ENCODE data around the gene LUM.
A peak's percentile ranks its signal among the peaks of the same experiment; 100 is the strongest.

The LUM gene

DNA sequence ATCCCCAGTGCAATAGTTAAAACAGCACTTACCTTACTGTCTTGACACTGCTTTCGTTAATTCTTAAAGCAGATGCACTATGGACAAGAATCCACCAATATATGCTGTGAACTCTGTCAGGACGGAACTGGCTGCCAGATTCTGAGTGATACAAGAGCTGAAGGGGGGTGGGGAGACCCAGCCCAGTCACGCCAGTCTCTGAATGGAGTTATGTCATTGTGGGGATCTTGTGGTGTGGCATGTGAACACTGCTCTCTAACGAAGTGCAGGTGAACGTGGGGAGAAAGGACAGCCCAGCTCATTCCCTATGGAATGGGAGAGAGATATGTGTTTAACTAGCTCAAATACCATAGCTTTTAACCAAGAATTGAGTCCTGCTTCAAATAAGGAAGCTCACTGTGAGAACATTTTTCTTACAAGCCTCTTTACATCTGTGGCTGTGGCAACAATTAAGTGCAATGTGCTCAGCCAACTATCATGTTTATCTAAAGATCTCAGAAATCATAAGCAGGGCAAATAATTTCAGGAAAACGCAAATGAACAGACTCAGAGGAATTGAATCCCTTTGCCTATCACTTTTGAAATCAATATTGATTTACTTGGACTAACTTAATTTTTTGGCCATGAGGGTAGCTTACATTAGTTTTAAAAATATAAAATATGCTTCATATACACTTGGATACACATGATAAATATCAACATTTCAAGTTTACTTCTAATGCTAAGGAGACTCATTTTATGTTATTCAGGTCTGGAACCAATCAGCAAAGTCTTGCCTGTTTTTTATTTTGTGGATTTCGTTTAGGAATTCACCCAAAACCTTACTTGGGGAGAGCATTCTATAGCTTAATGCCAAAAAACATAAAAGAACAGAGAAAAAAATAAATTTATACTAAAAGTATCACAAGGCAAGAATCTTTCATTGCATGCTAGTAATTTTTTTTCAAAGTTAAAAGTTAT lies at the start of gene LUM:
LUM (minus strand) TSS at position 129 of the 960 bp plus-strand sequence. CDS start 2,515 bp downstream, outside the sequence.
- no peak for DNase-seq

- DNase-seq, result no peak
Measured at GRCh38 chr12:91161009-91161408, 49.7 kb upstream of the LUM start.

- DNase-seq, result no peak
Measured at GRCh38 chr12:91155990-91156389, 44.7 kb upstream of the LUM start.

- no peak for DNase-seq
Measured at GRCh38 chr12:91154131-91154530, 42.8 kb upstream of the LUM start.

GRCh38 chr12:91144053-91144452 lies 32.8 kb upstream of the LUM start:
- no peak for DNase-seq

- no peak for DNase-seq
Measured at GRCh38 chr12:91143206-91143605, 31.9 kb upstream of the LUM start.

DNA sequence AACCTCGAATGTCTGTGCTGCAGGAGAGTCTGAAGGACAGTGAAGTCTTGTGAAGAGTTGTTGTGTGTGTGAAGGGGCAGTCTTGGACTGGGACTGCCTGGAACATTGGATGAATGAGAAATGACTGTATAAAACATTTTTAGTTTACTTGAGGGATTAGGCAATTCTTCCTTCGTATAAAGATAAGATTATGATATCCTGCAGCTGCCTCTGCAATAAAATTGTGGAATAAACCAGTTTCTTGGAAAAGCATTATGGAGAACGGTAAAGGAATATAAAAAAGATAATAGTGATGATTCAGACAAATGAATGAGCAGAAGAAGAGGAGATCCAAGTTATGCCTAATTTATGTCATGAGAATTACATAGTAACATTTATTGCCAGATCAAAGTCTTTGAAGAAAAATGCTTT lies 30.9 kb upstream of the LUM start:
- no peak for DNase-seq

- DNase-seq, result no peak
Measured at GRCh38 chr12:91140026-91140931, 29.0 kb upstream of the LUM start.

GRCh38 chr12:91139286-91139685 lies 28.0 kb upstream of the LUM start:
- DNase-seq, result no peak

DNA sequence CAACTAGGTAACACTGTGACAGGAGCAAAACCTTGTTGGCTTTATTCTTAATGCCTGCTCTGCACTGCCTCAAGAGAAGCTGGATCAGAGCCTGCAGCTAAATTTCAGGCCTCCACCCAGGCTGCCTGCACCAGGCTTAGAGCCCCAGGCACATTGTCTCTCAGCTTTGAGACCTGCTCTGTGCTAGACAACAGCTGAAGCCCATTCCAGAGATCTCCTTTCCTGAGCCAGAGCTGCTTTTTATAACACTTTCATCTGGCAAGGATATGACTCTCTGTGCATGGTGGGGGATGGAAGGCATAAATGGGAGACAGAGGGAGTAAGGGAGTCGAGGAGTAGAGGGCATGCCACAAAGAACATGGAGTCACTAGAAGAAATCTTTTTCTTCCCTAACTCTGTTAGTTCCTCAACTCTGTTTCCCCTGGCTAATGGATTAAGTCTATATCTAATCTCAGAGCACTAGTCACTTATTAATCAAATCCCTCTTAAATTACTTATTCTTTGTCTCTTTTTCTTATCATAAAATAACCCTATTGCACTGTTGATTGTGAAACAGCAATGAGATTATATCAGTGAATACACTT lies 27.1 kb upstream of the LUM start:
- DNase-seq, result no peak

DNA sequence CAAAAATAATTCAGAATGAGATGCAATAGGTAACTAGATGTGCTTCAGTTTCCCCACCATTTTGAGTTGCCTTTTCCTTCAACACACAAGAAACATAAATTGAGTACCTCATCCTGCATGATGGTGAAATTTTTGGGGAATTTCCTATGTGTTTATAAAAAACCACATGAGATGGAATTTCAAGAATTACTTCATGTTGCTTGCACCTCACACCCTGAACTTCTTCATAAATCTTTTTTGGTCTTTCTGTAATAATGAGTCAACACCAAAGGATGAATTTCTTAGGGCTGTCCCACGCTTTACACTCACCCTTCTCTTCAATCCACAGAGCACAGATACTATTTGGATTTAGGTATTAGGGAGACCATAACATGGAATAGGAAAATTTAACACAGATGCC lies 22.6 kb upstream of the LUM start:
- peak; percentile 45 for DNase-seq

DNA sequence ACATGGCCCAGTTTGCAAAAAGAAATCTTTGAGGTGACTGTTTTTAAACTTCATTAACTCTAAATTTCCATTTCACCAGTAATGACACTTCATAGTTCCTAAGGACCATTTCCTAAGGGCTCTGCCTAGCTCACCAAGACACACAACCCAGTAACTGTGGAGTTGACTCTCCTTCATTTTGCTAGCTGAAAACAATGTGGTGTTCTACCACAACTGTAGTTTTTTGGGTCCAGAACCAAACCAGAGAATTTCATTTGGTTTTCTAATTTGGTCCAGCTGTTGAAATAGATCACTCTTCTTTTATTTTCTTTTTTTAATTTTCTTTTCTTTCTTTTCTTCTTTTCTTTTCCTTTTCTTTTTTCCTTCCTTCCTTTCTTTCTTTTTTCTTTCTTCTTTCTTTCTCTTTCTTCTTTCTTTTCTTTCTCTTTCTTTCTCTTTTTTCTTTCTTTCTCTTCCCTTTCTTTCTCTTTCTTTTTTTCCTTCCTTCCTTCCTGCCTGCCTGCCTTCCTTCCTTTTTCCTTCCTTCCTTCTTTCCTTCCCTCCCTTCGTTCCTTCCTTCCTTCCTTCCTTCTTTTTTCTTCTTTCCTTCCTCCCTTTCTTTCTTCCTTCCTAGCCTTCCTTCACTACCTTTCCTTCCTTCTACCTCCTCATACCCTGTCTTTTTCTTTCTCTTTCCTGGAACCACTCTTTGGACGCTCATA lies 18.5 kb upstream of the LUM start:
- no peak for DNase-seq

DNA sequence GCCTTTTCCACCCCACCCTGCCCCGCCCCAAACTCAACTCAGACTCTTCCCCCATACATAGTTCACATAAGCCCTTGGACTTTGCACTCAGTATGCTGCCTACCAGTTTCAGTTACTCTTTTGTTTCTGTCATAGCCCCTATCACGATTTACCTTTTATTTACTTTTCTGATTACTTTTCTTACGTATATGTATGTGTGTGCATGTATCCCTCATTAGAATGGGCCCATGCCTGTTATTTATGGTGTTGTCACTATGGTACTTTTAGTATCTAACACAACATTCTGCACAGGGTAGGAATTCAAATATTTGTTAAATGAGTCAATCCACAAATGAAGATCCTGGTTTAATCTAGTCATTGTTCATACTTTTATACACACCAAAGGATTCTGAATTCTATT lies 16.5 kb upstream of the LUM start:
- DNase-seq, result no peak

DNA sequence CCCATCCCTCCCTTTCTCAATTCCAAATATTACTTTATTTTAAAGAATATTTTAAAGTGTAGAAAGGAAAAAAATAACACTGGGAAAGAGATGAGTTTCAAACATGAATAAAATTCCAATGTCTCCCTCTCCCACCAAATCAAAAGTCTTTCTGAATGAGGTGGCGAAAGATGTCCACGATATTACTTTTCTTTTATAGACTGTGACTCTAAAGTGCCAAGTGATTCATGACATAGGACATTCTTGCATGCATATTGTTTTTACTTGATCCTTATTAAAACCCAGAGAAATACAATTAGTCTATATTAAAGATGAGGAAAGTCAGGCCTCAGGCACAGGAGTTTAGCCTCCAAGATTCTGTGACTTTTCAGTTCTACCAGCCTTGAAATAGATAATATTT lies 16.0 kb upstream of the LUM start:
- no peak for DNase-seq

- no peak for DNase-seq
Measured at GRCh38 chr12:91126516-91126915, 15.2 kb upstream of the LUM start.

DNA sequence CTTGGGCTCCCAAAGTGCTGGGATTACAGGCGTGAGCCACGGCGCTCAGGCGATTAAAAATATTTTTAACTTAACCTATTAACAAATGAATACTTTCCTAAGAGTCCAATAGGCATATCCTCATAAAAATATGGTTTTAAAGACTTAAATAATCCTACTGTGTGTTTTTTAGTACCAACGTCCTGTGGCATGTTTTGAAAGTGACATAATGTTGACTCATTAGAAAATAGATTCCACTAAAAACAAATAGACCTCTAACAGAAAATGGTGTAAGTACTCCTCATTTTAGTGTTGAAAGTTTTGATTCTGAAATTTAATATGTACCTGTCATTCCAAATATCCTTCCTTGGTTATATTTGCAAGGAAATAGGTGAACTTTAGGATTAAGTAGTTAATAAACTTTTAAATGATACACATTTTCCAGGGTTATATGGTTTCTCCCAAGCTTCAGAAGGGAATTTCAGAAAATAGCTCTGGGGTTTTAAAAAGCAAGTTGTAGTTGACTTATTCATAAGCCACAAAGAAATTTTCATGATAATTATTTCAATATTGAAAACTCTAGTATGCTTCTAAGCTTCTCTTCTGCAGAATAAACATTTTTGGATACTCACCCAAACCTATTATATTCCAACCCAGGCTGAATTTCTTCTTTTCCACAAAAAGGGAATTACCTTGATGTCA lies 12.1 kb upstream of the LUM start:
- DNase-seq, result no peak

- no peak for DNase-seq
Measured at GRCh38 chr12:91120781-91121180, 9.5 kb upstream of the LUM start.

DNA sequence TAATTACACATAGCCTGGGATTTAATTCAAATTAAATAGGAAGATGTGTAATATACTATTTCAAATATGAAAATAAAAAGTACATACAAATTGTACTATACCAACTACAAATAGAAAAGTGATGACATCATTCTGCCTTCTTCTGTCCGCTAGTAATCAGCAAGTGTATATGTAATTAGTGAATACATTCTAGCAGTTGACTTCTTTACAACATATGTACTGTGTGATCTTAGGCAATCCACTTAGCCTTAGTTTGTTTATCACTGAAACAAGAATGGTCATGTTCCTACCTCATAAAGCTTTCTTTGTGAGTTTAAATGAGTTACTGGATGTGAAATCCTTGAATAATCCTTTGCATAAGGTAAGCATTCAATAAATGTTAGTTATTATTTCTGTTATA lies 7.8 kb upstream of the LUM start:
- DNase-seq, result no peak

DNA sequence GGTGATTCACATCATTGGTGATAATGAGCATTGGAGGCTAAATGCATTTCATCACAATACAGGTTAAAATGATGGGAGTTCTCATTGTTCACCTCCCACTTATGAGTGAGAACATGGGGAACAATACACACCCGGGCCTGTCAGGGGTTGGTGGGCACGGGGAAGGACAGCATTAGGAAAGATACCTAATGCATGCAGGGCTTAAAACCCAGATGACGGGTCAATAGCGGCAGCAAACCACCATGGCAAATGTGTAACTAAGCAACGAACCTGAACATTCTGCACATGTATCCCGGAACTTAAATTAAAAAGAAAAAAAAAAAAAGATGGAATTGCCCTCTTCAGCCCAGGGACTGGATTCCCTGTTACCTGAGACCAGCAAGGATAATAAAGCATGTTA lies 2.3 kb upstream of the LUM start:
- no peak for DNase-seq

GRCh38 chr12:91110311-91110924 lies 876 bp downstream of the LUM start:
- no peak for DNase-seq

DNA sequence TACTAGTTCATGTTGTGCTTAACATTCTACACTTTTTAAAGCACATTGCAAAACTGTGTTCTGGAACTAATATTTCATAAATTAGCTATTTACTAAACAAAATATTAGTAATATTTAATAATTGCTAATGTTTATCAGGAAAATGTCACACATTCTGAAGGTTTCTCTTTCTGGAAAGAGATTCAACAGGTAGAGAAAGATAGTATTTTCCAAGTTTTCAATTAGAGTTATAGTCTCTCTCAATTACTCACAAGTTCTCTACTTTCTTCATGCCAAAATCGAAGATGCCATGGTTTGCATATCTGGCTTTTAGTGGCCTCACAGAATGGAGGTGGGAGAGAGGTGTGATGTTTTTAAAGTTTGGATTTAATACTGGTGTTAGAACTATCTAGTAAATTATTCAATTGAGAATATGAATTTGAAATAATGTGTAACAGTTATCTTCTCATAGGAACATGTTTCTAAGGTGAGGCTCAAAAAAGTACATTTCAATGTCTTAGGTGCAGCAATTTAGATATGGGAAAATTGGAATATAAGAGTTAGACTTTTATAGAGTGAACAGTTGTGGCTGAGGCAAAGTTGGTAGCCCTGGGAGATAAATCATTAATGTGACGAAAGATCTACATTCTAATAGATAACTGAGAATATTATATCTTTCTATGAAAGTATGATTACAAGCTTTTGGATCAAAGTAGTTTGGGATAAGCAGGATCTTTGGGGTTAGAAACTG lies 1.5 kb downstream of the LUM start:
- no peak for DNase-seq

Measured in inflammatory macrophage treated with lipopolysaccharide for 4 hours (primary cell).